HepG2 (cell line): ENCODE data around the gene SLC5A5. TPM values are rescaled to one million over a fixed set of nuclear protein-coding genes. Genes with fewer than 3 reads are reported as not detected.

Experiments
- ASH2L ChIP-seq: fragments of 300-600, 200-600 bp; sonication (generic); IDR thresholded peaks from 2 replicates; pipeline ENCODE4 v1.7.0; 2017; ENCODE audit warnings: low read depth, mild to moderate bottlenecking, moderate library complexity, mixed read lengths, low read length; ENCODE audit not compliant: insufficient read length
- HDAC6 ChIP-seq: fragments of 200-600 bp; sonication (generic); IDR thresholded peaks from 2 replicates; pipeline ENCODE4 v1.7.0; 2017; ENCODE audit warnings: mild to moderate bottlenecking, antibody characterized with exemption, low read length, low read depth
- MTF2 ChIP-seq: sonication (generic); formaldehyde crosslinking; IDR thresholded peaks from 2 replicates; pipeline ENCODE4 v1.5.0; 2020; ENCODE audit warnings: missing genetic modification reagents, borderline replicate concordance
- ONECUT2 ChIP-seq: sonication (generic); formaldehyde crosslinking; IDR thresholded peaks from 2 replicates; pipeline ENCODE4 v1.4.0; 2020; ENCODE audit warnings: missing genetic modification reagents
- SAFB2 ChIP-seq: sonication (generic); formaldehyde crosslinking; IDR thresholded peaks from 2 replicates; pipeline ENCODE4 v1.5.1; 2020; ENCODE audit warnings: missing genetic modification reagents, low read depth, mild to moderate bottlenecking, borderline replicate concordance
- SPEN ChIP-seq: sonication (generic); formaldehyde crosslinking; IDR thresholded peaks from 2 replicates; pipeline ENCODE4 v1.5.1; 2020; ENCODE audit warnings: low read depth, mild to moderate bottlenecking, missing genetic modification reagents
- SRSF9 ChIP-seq: fragments of 200-400 bp; formaldehyde crosslinking; IDR thresholded peaks from 2 replicates; pipeline ENCODE4 v1.6.1; 2018; ENCODE audit warnings: borderline replicate concordance, mild to moderate bottlenecking, low read depth, low read length; ENCODE audit not compliant: insufficient read depth, poor library complexity, severe bottlenecking
- ZBTB33 ChIP-seq: sonication (generic); formaldehyde crosslinking; IDR thresholded peaks from 2 replicates; pipeline ENCODE4 v1.4.0; 2020; ENCODE audit warnings: missing genetic modification reagents
- ZNF3 ChIP-seq: IDR thresholded peaks from 2 replicates; pipeline ENCODE4 v1.7.0; 2017; ENCODE audit warnings: inconsistent platforms
- ZNF580 ChIP-seq: IDR thresholded peaks from 2 replicates; pipeline ENCODE4 v1.6.1; 2016; ENCODE audit warnings: low read depth, borderline replicate concordance
- ZNF674 ChIP-seq: sonication (generic); formaldehyde crosslinking; IDR thresholded peaks from 2 replicates; pipeline ENCODE4 v1.5.0; 2020; ENCODE audit warnings: low read depth, mild to moderate bottlenecking, missing genetic modification reagents
- ZNF879 ChIP-seq: sonication (generic); formaldehyde crosslinking; IDR thresholded peaks from 2 replicates; pipeline ENCODE4 v1.8.1; 2023; ENCODE audit warnings: missing genetic modification reagents
- ZSCAN22 ChIP-seq: sonication (generic); formaldehyde crosslinking; IDR thresholded peaks from 2 replicates; pipeline ENCODE4 v1.4.0; 2020; ENCODE audit warnings: mild to moderate bottlenecking, missing genetic modification reagents
- polyA plus RNA-seq, 8 experiments: library from polyadenylated mRNA; depleted of rRNA in 3 of 8; stranded (reverse) in 7 of 8; unstranded in 1 of 8; fragments of >200 nt; fragmentation: Illumina TruSeq in 4 of 8; extraction: Trizol in 4 of 8; gene quantifications; 2 replicates each; pipeline versions ENCODE4 v1.2.1 to v1.2.3, GENCODE V29; 2011 to 2016; ENCODE audit warnings: low read depth in 4 of 8, missing spikeins in 1 of 8, mixed read lengths in 1 of 8; ENCODE audit not compliant: insufficient read depth in 1 of 8
- total RNA-seq, 5 experiments: library from RNA; depleted of rRNA; stranded (reverse); fragments of >200 nt; fragmentation: Illumina TruSeq; extraction: Trizol; gene quantifications; 2 replicates each; pipeline ENCODE4 v1.2.3, GENCODE V29; 2016; ENCODE audit warnings: low read depth in 1 of 5
- TF ChIP-seq, protein P1 (sequence below): sonication (generic); formaldehyde crosslinking; conservative IDR thresholded peaks from 2 replicates; pipeline ENCODE4 v1.8.0; 2022; ENCODE audit warnings: missing genetic modification reagents
- TF ChIP-seq, protein P2 (sequence below): sonication (generic); formaldehyde crosslinking; IDR thresholded peaks from 2 replicates; pipeline ENCODE4 v1.4.0; 2020; ENCODE audit warnings: mild to moderate bottlenecking, missing genetic modification reagents
- TF ChIP-seq, protein P3 (sequence below): sonication (generic); formaldehyde crosslinking; IDR thresholded peaks from 2 replicates; pipeline ENCODE4 v1.5.1; 2020; ENCODE audit warnings: missing genetic modification reagents, mild to moderate bottlenecking, borderline replicate concordance

The SLC5A5 gene
- total and polyA plus RNA-seq, 2 of the 13 experiments (the other 11 are each of a cell fraction or from before 2014, with no cell fraction given), result not detected

- TF ChIP-seq, protein P1, sequence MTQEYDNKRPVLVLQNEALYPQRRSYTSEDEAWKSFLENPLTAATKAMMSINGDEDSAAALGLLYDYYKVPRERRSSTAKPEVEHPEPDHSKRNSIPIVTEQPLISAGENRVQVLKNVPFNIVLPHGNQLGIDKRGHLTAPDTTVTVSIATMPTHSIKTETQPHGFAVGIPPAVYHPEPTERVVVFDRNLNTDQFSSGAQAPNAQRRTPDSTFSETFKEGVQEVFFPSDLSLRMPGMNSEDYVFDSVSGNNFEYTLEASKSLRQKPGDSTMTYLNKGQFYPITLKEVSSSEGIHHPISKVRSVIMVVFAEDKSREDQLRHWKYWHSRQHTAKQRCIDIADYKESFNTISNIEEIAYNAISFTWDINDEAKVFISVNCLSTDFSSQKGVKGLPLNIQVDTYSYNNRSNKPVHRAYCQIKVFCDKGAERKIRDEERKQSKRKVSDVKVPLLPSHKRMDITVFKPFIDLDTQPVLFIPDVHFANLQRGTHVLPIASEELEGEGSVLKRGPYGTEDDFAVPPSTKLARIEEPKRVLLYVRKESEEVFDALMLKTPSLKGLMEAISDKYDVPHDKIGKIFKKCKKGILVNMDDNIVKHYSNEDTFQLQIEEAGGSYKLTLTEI, result no peak
- TF ChIP-seq SRSF9 (no peak), ZNF879 (CRISPR knock-in tag) (no peak), SPEN (CRISPR knock-in tag) (peak; percentile 29; the same call in 1 of the 2 replicates), ASH2L (peak; percentile 87), MTF2 (CRISPR knock-in tag) (0 out of 2 replicates have a peak, but pooled peaks have one; percentile 48), HDAC6 (no peak), ZNF580 (peak; percentile 86; the same call in 1 of the 2 replicates), ZNF674 (0 out of 2 replicates have a peak, but pooled peaks have one; percentile 56), ZBTB33 (CRISPR knock-in tag) (peak; percentile 85), ONECUT2 (CRISPR knock-in tag) (no peak), SAFB2 (CRISPR knock-in tag) (no peak), ZNF3 (CRISPR knock-in tag) (no peak), ZSCAN22 (CRISPR knock-in tag) (no peak)
- TF ChIP-seq, protein P2, sequence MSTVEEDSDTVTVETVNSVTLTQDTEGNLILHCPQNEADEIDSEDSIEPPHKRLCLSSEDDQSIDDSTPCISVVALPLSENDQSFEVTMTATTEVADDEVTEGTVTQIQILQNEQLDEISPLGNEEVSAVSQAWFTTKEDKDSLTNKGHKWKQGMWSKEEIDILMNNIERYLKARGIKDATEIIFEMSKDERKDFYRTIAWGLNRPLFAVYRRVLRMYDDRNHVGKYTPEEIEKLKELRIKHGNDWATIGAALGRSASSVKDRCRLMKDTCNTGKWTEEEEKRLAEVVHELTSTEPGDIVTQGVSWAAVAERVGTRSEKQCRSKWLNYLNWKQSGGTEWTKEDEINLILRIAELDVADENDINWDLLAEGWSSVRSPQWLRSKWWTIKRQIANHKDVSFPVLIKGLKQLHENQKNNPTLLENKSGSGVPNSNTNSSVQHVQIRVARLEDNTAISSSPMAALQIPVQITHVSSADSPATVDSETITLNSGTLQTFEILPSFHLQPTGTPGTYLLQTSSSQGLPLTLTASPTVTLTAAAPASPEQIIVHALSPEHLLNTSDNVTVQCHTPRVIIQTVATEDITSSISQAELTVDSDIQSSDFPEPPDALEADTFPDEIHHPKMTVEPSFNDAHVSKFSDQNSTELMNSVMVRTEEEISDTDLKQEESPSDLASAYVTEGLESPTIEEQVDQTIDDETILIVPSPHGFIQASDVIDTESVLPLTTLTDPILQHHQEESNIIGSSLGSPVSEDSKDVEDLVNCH (CRISPR knock-in tag), result no peak
- TF ChIP-seq, protein P3, sequence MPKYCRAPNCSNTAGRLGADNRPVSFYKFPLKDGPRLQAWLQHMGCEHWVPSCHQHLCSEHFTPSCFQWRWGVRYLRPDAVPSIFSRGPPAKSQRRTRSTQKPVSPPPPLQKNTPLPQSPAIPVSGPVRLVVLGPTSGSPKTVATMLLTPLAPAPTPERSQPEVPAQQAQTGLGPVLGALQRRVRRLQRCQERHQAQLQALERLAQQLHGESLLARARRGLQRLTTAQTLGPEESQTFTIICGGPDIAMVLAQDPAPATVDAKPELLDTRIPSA (CRISPR knock-in tag), result no peak
These were observed 61.0 kb downstream of the SLC5A5 start, which contains the start of gene CCDC124 (continued) for GRCh38 chr19:17932485-17933338.
